Stomach (tissue), 9 donors: Measurements from ENCODE around the gene SCYGR1. TPM values are rescaled to one million over a fixed set of nuclear protein-coding genes. Genes with fewer than 3 reads are reported as not detected.
A peak's percentile ranks its signal among the peaks of the same experiment; 100 is the strongest.

Source experiments
- DNase-seq, 2 donors: peaks; one replicate each; pipeline versions ENCODE4 v3.0.0 to v3.0.0-alpha.2; 2013 to 2019
- H3K27ac ChIP-seq, 5 donors: fragments of 200-600 bp in 4 of 5; sonication (generic) in 4 of 5; one replicate each; pipeline ENCODE4 v1.5.1; 2013 to 2019; ENCODE audit warnings: mild to moderate bottlenecking in 1 of 5, moderate library complexity in 1 of 5
- H3K27me3 ChIP-seq, 3 donors: fragments of 200-600 bp; sonication (generic); one replicate each; pipeline ENCODE4 v1.5.1; 2017 to 2019; ENCODE audit warnings: mixed run types in 1 of 3
- H3K36me3 ChIP-seq, 4 donors: fragments of 200-600 bp; sonication (generic); 1 replicate in 3 of 4; 2 replicates in 1 of 4; pipeline ENCODE4 v1.5.1; 2016 to 2019
- H3K4me1 ChIP-seq, 4 donors: fragments of 200-600 bp; sonication (generic); one replicate each; pipeline ENCODE4 v1.5.1; 2016 to 2019
- H3K4me3 ChIP-seq, 4 donors: fragments of 200-600 bp; sonication (generic) in 3 of 4; one replicate each; pipeline ENCODE4 v1.5.1; 2016 to 2019; ENCODE audit warnings: mild to moderate bottlenecking in 1 of 4
- H3K9me3 ChIP-seq, 4 donors: fragments of 200-600 bp; sonication (generic); one replicate each; pipeline ENCODE4 v1.5.1; 2016 to 2019
- EP300 ChIP-seq: sonication (generic); formaldehyde crosslinking; IDR thresholded peaks from one replicate; pipeline ENCODE4 v1.6.1; 2017; ENCODE audit warnings: antibody characterized with exemption
- POLR2A ChIP-seq, 4 donors: fragments of 450-650 bp; IDR thresholded peaks; one replicate each; pipeline ENCODE4 v1.6.1; 2016; ENCODE audit warnings: antibody characterized with exemption in 4 of 4, control low read depth in 2 of 4, mild to moderate bottlenecking in 1 of 4, moderate library complexity in 1 of 4
- POLR2AphosphoS5 ChIP-seq, 3 donors: sonication (generic); formaldehyde crosslinking; IDR thresholded peaks; one replicate each; pipeline ENCODE4 v1.6.1; 2016; ENCODE audit warnings: antibody characterized with exemption in 3 of 3
- WGBS, 5 donors: extraction: QIAGEN DNeasy Blood & Tissue Kit in 3 of 5; methylation state at CpG; one replicate each; pipeline versions ENCODE4 v1.1.5 to v1.1.7; 2013 to 2018; 5-methylcytosine and 5-hydroxymethylcytosine counted together
- intact Hi-C: fragments of 100-400 bp; cut with DNase I; formaldehyde crosslinking; loops from one replicate; pipeline ENCODE4 v1.15.1; 2023; ENCODE audit warnings: low total_unique reads
- polyA plus RNA-seq, 3 donors: library from polyadenylated mRNA; stranded (reverse); fragments of 200-250 nt; gene quantifications; one replicate each; pipeline ENCODE4 v1.2.3, GENCODE V29; 2013
- total RNA-seq, 5 donors: library from RNA; depleted of rRNA; stranded (reverse); fragments of >200 nt; gene quantifications; one replicate each; pipeline versions ENCODE4 v1.1.0 to v1.2.3, GENCODE V29; 2014 to 2016
- TF ChIP-seq, protein P1 (sequence below), 7 experiments: fragments of 450-650 bp in 4 of 7; fragments of 200-600 bp in 3 of 7; sonication (generic) in 3 of 7; IDR thresholded peaks; one replicate each; pipeline ENCODE4 v1.5.1; 2016 to 2019; ENCODE audit warnings: antibody characterized with exemption in 7 of 7, control low read depth in 2 of 7, mild to moderate bottlenecking in 1 of 7
- donor health status: healthy with polysubstance abuse.
- donor health status: Bipolar disorder and iron deficiency.
- donor health status: healthy.

The SCYGR1 gene
- total and polyA plus RNA-seq, 8 donors, result not detected

DNA sequence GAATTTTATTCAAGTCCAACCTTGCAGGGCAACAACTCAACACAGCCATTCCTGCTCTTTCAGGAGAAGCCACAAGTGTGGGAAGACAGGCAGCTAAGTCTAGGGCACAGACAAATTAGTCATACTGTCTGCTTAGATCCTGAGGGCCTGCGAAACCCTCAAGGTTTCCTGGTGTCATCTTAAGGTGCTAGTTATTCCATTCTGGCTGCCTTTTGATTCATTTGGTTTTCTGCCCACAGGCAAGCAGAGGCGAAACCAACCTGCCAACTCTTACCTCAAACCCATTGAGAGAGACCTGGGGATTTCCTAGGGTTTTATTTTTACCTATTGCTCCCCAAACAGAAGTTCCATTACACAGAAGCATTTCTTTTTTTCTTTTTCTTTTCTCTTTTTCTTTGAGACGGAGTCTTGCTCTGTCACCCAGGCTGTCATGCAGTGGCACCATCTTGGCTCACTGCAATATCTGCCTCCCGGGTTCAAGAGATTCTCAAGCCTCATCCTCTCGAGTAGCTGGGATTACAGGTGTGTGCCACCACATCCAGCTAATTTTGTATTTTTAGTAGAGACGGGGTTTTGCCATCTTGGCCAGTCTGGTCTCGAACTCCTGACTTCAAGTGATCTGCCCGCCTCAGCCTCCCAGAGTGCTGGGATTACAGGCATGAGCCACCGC, 23.7 kb upstream of the SCYGR1 start:
- WGBS, 5 donors, result 88 to 95% (median 91%) methylated on average over 9 of the region's 9 CpGs
- Histone ChIP-seq H3K27ac (no peak overlapping the region), H3K4me1 (peaks cover 3 to 22% (median 7%) of the 10 kb centered on the region in 4 donors), H3K27me3 (no peaks in the 10 kb centered on the region), H3K4me3 (no peak overlapping the region), H3K9me3 (no peaks in the 10 kb centered on the region), H3K36me3 (no peaks in the 10 kb centered on the region)
- intact Hi-C loops, result no loop called here
- TF ChIP-seq EP300, result no peak
- no peak for TF ChIP-seq POLR2AphosphoS5 (IDR thresholded peaks at IDR 0.05)
- TF ChIP-seq, protein P1, sequence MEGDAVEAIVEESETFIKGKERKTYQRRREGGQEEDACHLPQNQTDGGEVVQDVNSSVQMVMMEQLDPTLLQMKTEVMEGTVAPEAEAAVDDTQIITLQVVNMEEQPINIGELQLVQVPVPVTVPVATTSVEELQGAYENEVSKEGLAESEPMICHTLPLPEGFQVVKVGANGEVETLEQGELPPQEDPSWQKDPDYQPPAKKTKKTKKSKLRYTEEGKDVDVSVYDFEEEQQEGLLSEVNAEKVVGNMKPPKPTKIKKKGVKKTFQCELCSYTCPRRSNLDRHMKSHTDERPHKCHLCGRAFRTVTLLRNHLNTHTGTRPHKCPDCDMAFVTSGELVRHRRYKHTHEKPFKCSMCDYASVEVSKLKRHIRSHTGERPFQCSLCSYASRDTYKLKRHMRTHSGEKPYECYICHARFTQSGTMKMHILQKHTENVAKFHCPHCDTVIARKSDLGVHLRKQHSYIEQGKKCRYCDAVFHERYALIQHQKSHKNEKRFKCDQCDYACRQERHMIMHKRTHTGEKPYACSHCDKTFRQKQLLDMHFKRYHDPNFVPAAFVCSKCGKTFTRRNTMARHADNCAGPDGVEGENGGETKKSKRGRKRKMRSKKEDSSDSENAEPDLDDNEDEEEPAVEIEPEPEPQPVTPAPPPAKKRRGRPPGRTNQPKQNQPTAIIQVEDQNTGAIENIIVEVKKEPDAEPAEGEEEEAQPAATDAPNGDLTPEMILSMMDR (IDR thresholded peaks at IDR 0.05), result no peak
- TF ChIP-seq POLR2A (IDR thresholded peaks at IDR 0.05), result no peak
- no peak for DNase-seq

DNA sequence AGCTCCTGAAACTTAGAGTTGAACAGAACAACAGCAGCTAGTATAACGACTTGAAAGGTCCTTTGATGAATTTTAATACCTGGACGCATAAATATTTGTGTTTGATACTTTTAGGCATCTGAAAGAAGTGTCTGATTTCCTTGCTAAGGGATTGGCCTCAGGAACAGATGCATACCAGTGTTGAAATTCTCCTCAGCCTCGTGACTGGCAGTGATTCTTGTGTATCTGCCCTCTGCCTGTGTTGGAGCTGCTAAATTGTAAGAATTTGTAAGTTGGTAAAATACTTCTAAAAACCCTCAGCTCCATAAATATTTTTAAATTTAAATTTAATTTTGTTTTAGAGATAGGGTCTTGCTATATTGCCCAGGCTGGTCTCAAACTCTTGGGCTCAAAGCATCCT, 22.4 kb upstream of the SCYGR1 start:
- intact Hi-C loops, result no loop called here
- 65 to 82% (median 75%) methylated on average over 3 of the region's 3 CpGs for whole genome bisulfite sequencing, 5 donors
- H3K4me1 ChIP-seq, result peaks cover 7 to 27% (median 11%) of the 10 kb centered on the region in 4 donors

DNA sequence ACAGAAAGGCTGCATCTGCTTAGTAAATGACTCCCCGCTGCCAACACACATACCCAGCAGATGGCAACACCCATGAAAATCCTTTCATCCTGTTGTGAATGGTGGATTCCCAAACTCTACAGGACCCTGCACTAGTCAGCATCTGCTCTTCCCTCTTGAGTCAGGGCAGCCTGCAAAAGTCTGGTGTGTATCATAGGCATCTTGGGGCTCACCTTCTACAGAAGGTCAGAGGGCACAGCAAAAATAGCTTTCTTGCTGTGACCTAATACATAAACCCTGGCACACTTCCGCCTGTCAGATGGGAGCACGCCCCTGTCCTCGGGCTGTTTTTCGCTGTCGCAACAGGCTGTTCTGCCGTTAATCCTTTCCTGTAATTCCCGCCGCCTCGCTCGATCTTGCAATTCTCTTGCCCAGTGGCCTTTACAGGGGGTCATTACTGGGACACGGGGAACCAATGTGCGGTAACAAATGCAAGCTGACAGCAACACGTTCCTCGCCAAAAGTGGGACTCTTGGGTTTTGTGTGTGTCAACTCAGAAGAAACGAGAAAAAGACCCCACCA, 19.9 kb upstream of the SCYGR1 start:
- peak overlapping the region in 3 of 5 donors; percentile 63 to 77 (median 69) for H3K27ac ChIP-seq
- 74 to 93% (median 85%) methylated on average over 16 of the region's 16 CpGs for WGBS, 5 donors
- H3K4me1 ChIP-seq, result peaks cover 7 to 20% (median 11%) of the 10 kb centered on the region in 4 donors
- DNase-seq, result peak in 1 of 2 donors; percentile 43
- no peaks in the 10 kb centered on the region for H3K27me3 ChIP-seq
- no peaks in the 10 kb centered on the region for H3K9me3 ChIP-seq
- no peaks in the 10 kb centered on the region for H3K36me3 ChIP-seq
- TF ChIP-seq POLR2AphosphoS5 (IDR thresholded peaks at IDR 0.05) (no peak), EP300 (no peak), POLR2A (IDR thresholded peaks at IDR 0.05) (no peak)
- TF ChIP-seq, protein P1 (IDR thresholded peaks at IDR 0.05), result no peak
- intact Hi-C loops, result loop anchor here (10.0 kb wide), 1 partner anchor 357 kb away; no protein-coding TSS in a partner anchor
- no peak overlapping the region for H3K4me3 ChIP-seq

More for the DNA sequence above, 22.4 kb upstream of the SCYGR1 start:
- H3K4me3 ChIP-seq, result no peak overlapping the region
- H3K27ac ChIP-seq, result no peak overlapping the region
- TF ChIP-seq POLR2A (IDR thresholded peaks at IDR 0.05) (no peak), POLR2AphosphoS5 (IDR thresholded peaks at IDR 0.05) (no peak), EP300 (no peak)
- TF ChIP-seq, protein P1 (IDR thresholded peaks at IDR 0.05), result no peak
- H3K9me3 ChIP-seq, result no peaks in the 10 kb centered on the region
- no peak for DNase-seq
- H3K36me3 ChIP-seq, result no peaks in the 10 kb centered on the region
- no peaks in the 10 kb centered on the region for H3K27me3 ChIP-seq

GRCh38 chr2:227406177-227407031, 18.7 kb upstream of the SCYGR1 start:
- DNase-seq, result peak; percentile 73 to 95
- intact Hi-C loops, result loop anchor here (10.0 kb wide), 1 partner anchor 358 kb away; no protein-coding TSS in a partner anchor
- TF ChIP-seq EP300, result no peak
- TF ChIP-seq POLR2AphosphoS5 (IDR thresholded peaks at IDR 0.05), result peak; percentile 4 to 90 (median 55)
- TF ChIP-seq, protein P1 (IDR thresholded peaks at IDR 0.05), result peak in 5 of 7 experiments; percentile 24 to 72 (median 57)

More at GRCh38 chr2:227406177-227407031, 18.7 kb upstream of the SCYGR1 start:
- WGBS, 5 donors, result 3 to 12% (median 9%) methylated on average over 7 of the region's 7 CpGs
- H3K27ac ChIP-seq, result peak overlapping the region in 4 of 5 donors; percentile 47 to 77 (median 66)
- H3K9me3 ChIP-seq, result no peaks in the 10 kb centered on the region
- H3K4me1 ChIP-seq, result peaks cover 7 to 20% (median 11%) of the 10 kb centered on the region in 4 donors
- no peaks in the 10 kb centered on the region for H3K36me3 ChIP-seq
- H3K27me3 ChIP-seq, result no peaks in the 10 kb centered on the region
- no peak overlapping the region for H3K4me3 ChIP-seq
